HepG2 (cell line): ENCODE results near the gene ZKSCAN3. TPM values are rescaled to one million over a fixed set of nuclear protein-coding genes. Genes with fewer than 3 reads are reported as not detected.

Experiments used
- ATF7 ChIP-seq, 2 experiments: fragments of 450-650 bp in 1 of 2; sonication (generic) in 1 of 2; formaldehyde crosslinking in 1 of 2; IDR thresholded peaks; 2 replicates each; pipeline versions ENCODE4 v1.4.0 to v1.6.1; 2016 to 2020; ENCODE audit warnings: antibody characterized with exemption in 1 of 2, mild to moderate bottlenecking in 1 of 2, missing genetic modification reagents in 1 of 2
- BRCA1 ChIP-seq: sonication (generic); formaldehyde crosslinking; IDR thresholded peaks from 2 replicates; pipeline ENCODE4 v1.4.0; 2020; ENCODE audit warnings: missing genetic modification reagents
- BRF2 ChIP-seq: sonication (generic); formaldehyde crosslinking; IDR thresholded peaks from 2 replicates; pipeline ENCODE4 v1.8.1; 2022; ENCODE audit warnings: mild to moderate bottlenecking, missing genetic modification reagents
- CHD4 ChIP-seq: fragments of 200-600 bp; sonication (generic); IDR thresholded peaks from 2 replicates; pipeline ENCODE4 v1.7.0; 2017; ENCODE audit warnings: mild to moderate bottlenecking, low read length, borderline replicate concordance
- ERF ChIP-seq: IDR thresholded peaks from 2 replicates; pipeline ENCODE4 v1.6.1; 2018; ENCODE audit warnings: missing biosample characterization, missing genetic modification reagents
- FOSL2 ChIP-seq: sonication (generic); formaldehyde crosslinking; IDR thresholded peaks from 2 replicates; pipeline ENCODE4 v1.4.0; 2020; ENCODE audit warnings: missing genetic modification reagents
- GABPB1 ChIP-seq: IDR thresholded peaks from 2 replicates; pipeline ENCODE4 v1.6.1; 2016; ENCODE audit warnings: mild to moderate bottlenecking, missing genetic modification reagents, moderate library complexity, missing compliant biosample characterization
- HNF4A ChIP-seq: sonication (generic); formaldehyde crosslinking; IDR thresholded peaks from 2 replicates; pipeline ENCODE4 v1.4.0; 2020; ENCODE audit warnings: missing genetic modification reagents
- MAFG ChIP-seq: sonication (generic); formaldehyde crosslinking; IDR thresholded peaks from 2 replicates; pipeline ENCODE4 v1.5.1; 2020; ENCODE audit warnings: mild to moderate bottlenecking, missing genetic modification reagents
- MED1 ChIP-seq: sonication (generic); formaldehyde crosslinking; IDR thresholded peaks from 2 replicates; pipeline ENCODE4 v1.4.0; 2020; ENCODE audit warnings: missing genetic modification reagents
- MLLT10 ChIP-seq: sonication (generic); formaldehyde crosslinking; IDR thresholded peaks from 2 replicates; pipeline ENCODE4 v1.4.0; 2020; ENCODE audit warnings: missing genetic modification reagents
- MXD4 ChIP-seq: IDR thresholded peaks from 2 replicates; pipeline ENCODE4 v1.6.1; 2016; ENCODE audit warnings: mild to moderate bottlenecking, missing biosample characterization, missing genetic modification reagents
- NKX3-1 ChIP-seq: sonication (generic); formaldehyde crosslinking; IDR thresholded peaks from 2 replicates; pipeline ENCODE4 v1.5.0; 2020; ENCODE audit warnings: missing genetic modification reagents
- NR2F2 ChIP-seq: IDR thresholded peaks from 2 replicates; pipeline ENCODE4 v1.6.1; 2012; ENCODE audit warnings: low read depth, inconsistent platforms, borderline replicate concordance
- RXRB ChIP-seq: IDR thresholded peaks from 2 replicates; pipeline ENCODE4 v1.6.1; 2016; ENCODE audit warnings: borderline replicate concordance, missing genetic modification reagents, missing compliant biosample characterization
- SMARCC2 ChIP-seq: fragments of 450-650 bp; IDR thresholded peaks from 2 replicates; pipeline ENCODE4 v1.6.1; 2017; ENCODE audit warnings: antibody characterized with exemption, mild to moderate bottlenecking
- TARDBP ChIP-seq: sonication (generic); formaldehyde crosslinking; IDR thresholded peaks from 2 replicates; pipeline ENCODE4 v1.8.0; 2022; ENCODE audit warnings: mild to moderate bottlenecking, missing genetic modification reagents
- TRIM22 ChIP-seq: fragments of 450-650 bp; IDR thresholded peaks from 2 replicates; pipeline ENCODE4 v1.6.1; 2017
- ZFP36L2 ChIP-seq: sonication (generic); formaldehyde crosslinking; IDR thresholded peaks from 2 replicates; pipeline ENCODE4 v1.4.0; 2020; ENCODE audit warnings: missing genetic modification reagents
- ZMAT5 ChIP-seq: sonication (generic); formaldehyde crosslinking; IDR thresholded peaks from 2 replicates; pipeline ENCODE4 v1.5.0; 2020; ENCODE audit warnings: mild to moderate bottlenecking, low read depth, missing genetic modification reagents, borderline replicate concordance
- ZNF10 ChIP-seq: sonication (generic); formaldehyde crosslinking; IDR thresholded peaks from 2 replicates; pipeline ENCODE4 v1.4.0; 2020; ENCODE audit warnings: mild to moderate bottlenecking, low read depth, missing genetic modification reagents, borderline replicate concordance
- ZNF124 ChIP-seq: sonication (generic); formaldehyde crosslinking; IDR thresholded peaks from 2 replicates; pipeline ENCODE4 v1.4.0; 2020; ENCODE audit warnings: missing genetic modification reagents
- ZNF414 ChIP-seq: sonication (generic); formaldehyde crosslinking; IDR thresholded peaks from 2 replicates; pipeline ENCODE4 v1.5.0; 2020; ENCODE audit warnings: missing genetic modification reagents
- ZNF432 ChIP-seq: sonication (generic); formaldehyde crosslinking; IDR thresholded peaks from 2 replicates; pipeline ENCODE4 v1.5.0; 2020; ENCODE audit warnings: missing genetic modification reagents, mild to moderate bottlenecking, borderline replicate concordance
- ZNF768 ChIP-seq: sonication (generic); formaldehyde crosslinking; IDR thresholded peaks from 2 replicates; pipeline ENCODE4 v1.4.0; 2020; ENCODE audit warnings: missing genetic modification reagents
- ZNF784 ChIP-seq: sonication (generic); formaldehyde crosslinking; IDR thresholded peaks from 2 replicates; pipeline ENCODE4 v1.5.1; 2020; ENCODE audit warnings: missing genetic modification reagents, mild to moderate bottlenecking, borderline replicate concordance
- ZNF839 ChIP-seq: sonication (generic); formaldehyde crosslinking; IDR thresholded peaks from 2 replicates; pipeline ENCODE4 v1.4.0; 2020; ENCODE audit warnings: missing genetic modification reagents, mild to moderate bottlenecking, borderline replicate concordance
- polyA plus RNA-seq, 8 experiments: library from polyadenylated mRNA; depleted of rRNA in 3 of 8; stranded (reverse) in 7 of 8; unstranded in 1 of 8; fragments of >200 nt; fragmentation: Illumina TruSeq in 4 of 8; extraction: Trizol in 4 of 8; gene quantifications; 2 replicates each; pipeline versions ENCODE4 v1.2.1 to v1.2.3, GENCODE V29; 2011 to 2016; ENCODE audit warnings: low read depth in 4 of 8, missing spikeins in 1 of 8, mixed read lengths in 1 of 8; ENCODE audit not compliant: insufficient read depth in 1 of 8
- total RNA-seq, 5 experiments: library from RNA; depleted of rRNA; stranded (reverse); fragments of >200 nt; fragmentation: Illumina TruSeq; extraction: Trizol; gene quantifications; 2 replicates each; pipeline ENCODE4 v1.2.3, GENCODE V29; 2016; ENCODE audit warnings: low read depth in 1 of 5

Gene ZKSCAN3
- total and polyA plus RNA-seq, 2 of the 13 experiments (the other 11 are each of a cell fraction or from before 2014, with no cell fraction given) = 3.3 to 7.4 TPM

GRCh38 chr6:28349892-28350737, at the start of gene ZKSCAN3 (continued):
- TF ChIP-seq ERF (CRISPR knock-in tag) = peak; percentile 81
- no peak for TF ChIP-seq ZMAT5 (CRISPR knock-in tag)
- peak; percentile 77; the same call in 1 of the 2 replicates for TF ChIP-seq BRF2
- TF ChIP-seq MXD4 (CRISPR knock-in tag) = peak; percentile 58; the same call in 1 of the 2 replicates
- TF ChIP-seq RXRB = peak; percentile 81
- no peak for TF ChIP-seq ZNF124 (CRISPR knock-in tag)
- TF ChIP-seq MAFG (CRISPR knock-in tag) = 0 out of 2 replicates have a peak, but pooled peaks have one; percentile 49
- no peak for TF ChIP-seq TRIM22
- TF ChIP-seq ZNF784 = no peak
- TF ChIP-seq SMARCC2 = no peak
- TF ChIP-seq ATF7 (IDR thresholded peaks at IDR 0.05) = no peak
- no peak for TF ChIP-seq ATF7 (CRISPR knock-in tag; IDR thresholded peaks at IDR 0.05)
- TF ChIP-seq ZFP36L2 (CRISPR knock-in tag) = no peak
- 0 out of 2 replicates have a peak, but pooled peaks have one; percentile 22 for TF ChIP-seq NR2F2
- TF ChIP-seq ZNF10 = no peak
- no peak for TF ChIP-seq ZNF432 (CRISPR knock-in tag)
- TF ChIP-seq TARDBP (CRISPR knock-in tag) = peak; percentile 65
- TF ChIP-seq MLLT10 (CRISPR knock-in tag) = no peak
- TF ChIP-seq ZNF414 (CRISPR knock-in tag) = peak; percentile 90
- TF ChIP-seq MED1 = peak; percentile 60; the same call in 1 of the 2 replicates
- no peak for TF ChIP-seq BRCA1 (CRISPR knock-in tag)
- TF ChIP-seq HNF4A (CRISPR knock-in tag) = no peak
- TF ChIP-seq NKX3-1 (CRISPR knock-in tag) = 0 out of 2 replicates have a peak, but pooled peaks have one; percentile 21
- peak; percentile 36 for TF ChIP-seq ZNF768 (CRISPR knock-in tag)
- peak; percentile 51 for TF ChIP-seq FOSL2
- peak; percentile 95 for TF ChIP-seq GABPB1 (CRISPR knock-in tag)
- 0 out of 2 replicates have a peak, but pooled peaks have one; percentile 28 for TF ChIP-seq CHD4
- peak; percentile 96; the same call in 1 of the 2 replicates for TF ChIP-seq ZNF839 (CRISPR knock-in tag)
